Measurements from ENCODE around the gene NXF1. TPM values are rescaled to one million over a fixed set of nuclear protein-coding genes. Genes with fewer than 3 reads are reported as not detected.
A peak's percentile ranks its signal among the peaks of the same experiment; 100 is the strongest.

Gene NXF1
- total and polyA plus RNA-seq, 2 of the 13 experiments (the other 11 are each of a cell fraction or from before 2014, with no cell fraction given) = 30.4 to 30.9 TPM

DNA sequence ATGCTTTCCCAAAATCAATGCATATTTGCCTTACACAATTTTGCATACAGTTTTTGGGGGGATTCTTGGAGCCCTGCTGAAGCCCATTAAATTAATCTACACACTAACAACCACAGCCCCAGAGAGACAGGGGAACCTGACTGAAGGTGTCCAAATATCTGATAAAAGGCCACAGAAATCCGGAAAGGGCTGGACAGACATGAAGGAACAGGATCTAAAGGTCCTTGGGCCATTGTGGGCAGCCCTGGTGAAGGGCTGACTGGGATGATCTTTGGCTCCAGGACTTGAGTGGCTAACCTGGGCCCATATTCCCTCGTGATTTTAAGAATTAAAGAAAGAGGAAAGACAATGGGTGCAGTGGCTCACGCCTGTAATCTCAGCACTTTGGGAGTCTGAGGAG, 40.9 kb upstream of the NXF1 start (continued):
- TF ChIP-seq, protein P1, sequence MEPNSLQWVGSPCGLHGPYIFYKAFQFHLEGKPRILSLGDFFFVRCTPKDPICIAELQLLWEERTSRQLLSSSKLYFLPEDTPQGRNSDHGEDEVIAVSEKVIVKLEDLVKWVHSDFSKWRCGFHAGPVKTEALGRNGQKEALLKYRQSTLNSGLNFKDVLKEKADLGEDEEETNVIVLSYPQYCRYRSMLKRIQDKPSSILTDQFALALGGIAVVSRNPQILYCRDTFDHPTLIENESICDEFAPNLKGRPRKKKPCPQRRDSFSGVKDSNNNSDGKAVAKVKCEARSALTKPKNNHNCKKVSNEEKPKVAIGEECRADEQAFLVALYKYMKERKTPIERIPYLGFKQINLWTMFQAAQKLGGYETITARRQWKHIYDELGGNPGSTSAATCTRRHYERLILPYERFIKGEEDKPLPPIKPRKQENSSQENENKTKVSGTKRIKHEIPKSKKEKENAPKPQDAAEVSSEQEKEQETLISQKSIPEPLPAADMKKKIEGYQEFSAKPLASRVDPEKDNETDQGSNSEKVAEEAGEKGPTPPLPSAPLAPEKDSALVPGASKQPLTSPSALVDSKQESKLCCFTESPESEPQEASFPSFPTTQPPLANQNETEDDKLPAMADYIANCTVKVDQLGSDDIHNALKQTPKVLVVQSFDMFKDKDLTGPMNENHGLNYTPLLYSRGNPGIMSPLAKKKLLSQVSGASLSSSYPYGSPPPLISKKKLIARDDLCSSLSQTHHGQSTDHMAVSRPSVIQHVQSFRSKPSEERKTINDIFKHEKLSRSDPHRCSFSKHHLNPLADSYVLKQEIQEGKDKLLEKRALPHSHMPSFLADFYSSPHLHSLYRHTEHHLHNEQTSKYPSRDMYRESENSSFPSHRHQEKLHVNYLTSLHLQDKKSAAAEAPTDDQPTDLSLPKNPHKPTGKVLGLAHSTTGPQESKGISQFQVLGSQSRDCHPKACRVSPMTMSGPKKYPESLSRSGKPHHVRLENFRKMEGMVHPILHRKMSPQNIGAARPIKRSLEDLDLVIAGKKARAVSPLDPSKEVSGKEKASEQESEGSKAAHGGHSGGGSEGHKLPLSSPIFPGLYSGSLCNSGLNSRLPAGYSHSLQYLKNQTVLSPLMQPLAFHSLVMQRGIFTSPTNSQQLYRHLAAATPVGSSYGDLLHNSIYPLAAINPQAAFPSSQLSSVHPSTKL (CRISPR knock-in tag; IDR thresholded peaks at IDR 0.05) = peak; percentile 32; the same call in 1 of the 2 replicates
- TF ChIP-seq MLX (CRISPR knock-in tag; IDR thresholded peaks at IDR 0.05) (peak; percentile 15; the same call in 1 of the 2 replicates), PPARG (CRISPR knock-in tag; conservative IDR thresholded peaks at IDR 0.05) (no peak), HNF4G (IDR thresholded peaks at IDR 0.05; ENCODE audit: borderline replicate concordance, low read depth, low read length) (peak; percentile 69; the same call in 1 of the 2 replicates), HNF4G (CRISPR knock-in tag; IDR thresholded peaks at IDR 0.05; ENCODE audit: borderline replicate concordance, low read depth) (no peak), NR2F6 (IDR thresholded peaks at IDR 0.05) (no peak), NR2F6 (CRISPR knock-in tag; IDR thresholded peaks at IDR 0.05) (peak; percentile 20; the same call in 1 of the 2 replicates), ZMYM4 (CRISPR knock-in tag; IDR thresholded peaks at IDR 0.05) (no peak), PAXIP1 (CRISPR knock-in tag; conservative IDR thresholded peaks at IDR 0.05) (peak; percentile 53), ZMYM3 (CRISPR knock-in tag; IDR thresholded peaks at IDR 0.05) (0 out of 2 replicates have a peak, but pooled peaks have one; percentile 12), AFF4 (CRISPR knock-in tag; IDR thresholded peaks at IDR 0.05) (no peak), SALL2 (CRISPR knock-in tag; IDR thresholded peaks at IDR 0.05) (no peak), ZNF205 (CRISPR knock-in tag; IDR thresholded peaks at IDR 0.05) (no peak), AHR (CRISPR knock-in tag; IDR thresholded peaks at IDR 0.05) (no peak), HNRNPLL (IDR thresholded peaks at IDR 0.05; ENCODE audit: low read depth, low read length, poor library complexity, severe bottlenecking) (no peak), CEBPB (IDR thresholded peaks at IDR 0.05; ENCODE audit: borderline replicate concordance, low read depth, low read length) (peak; percentile 58; the same call in 1 of the 2 replicates)
- TF ChIP-seq, protein P2, sequence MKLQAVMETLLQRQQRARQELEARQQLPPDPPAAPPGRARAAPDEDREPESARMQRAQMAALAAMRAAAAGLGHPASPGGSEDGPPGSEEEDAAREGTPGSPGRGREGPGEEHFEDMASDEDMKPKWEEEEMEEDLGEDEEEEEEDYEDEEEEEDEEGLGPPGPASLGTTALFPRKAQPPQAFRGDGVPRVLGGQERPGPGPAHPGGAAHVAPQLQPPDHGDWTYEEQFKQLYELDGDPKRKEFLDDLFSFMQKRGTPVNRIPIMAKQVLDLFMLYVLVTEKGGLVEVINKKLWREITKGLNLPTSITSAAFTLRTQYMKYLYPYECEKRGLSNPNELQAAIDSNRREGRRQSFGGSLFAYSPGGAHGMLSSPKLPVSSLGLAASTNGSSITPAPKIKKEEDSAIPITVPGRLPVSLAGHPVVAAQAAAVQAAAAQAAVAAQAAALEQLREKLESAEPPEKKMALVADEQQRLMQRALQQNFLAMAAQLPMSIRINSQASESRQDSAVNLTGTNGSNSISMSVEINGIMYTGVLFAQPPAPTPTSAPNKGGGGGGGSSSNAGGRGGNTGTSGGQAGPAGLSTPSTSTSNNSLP (IDR thresholded peaks at IDR 0.05; ENCODE audit: low read depth, low read length) = no peak
